Measurements from ENCODE around the gene AQP2.

AQP2 gene

GRCh38 chr12:49967777-49968250 lies 17.3 kb downstream of the AQP2 start:
- H3K4me3 ChIP-seq (ENCODE audit: low read depth, low read length), result peak overlapping the region; percentile 18

- H3K4me3 ChIP-seq (ENCODE audit: low read depth, low read length), result no peak overlapping the region
Observed at GRCh38 chr12:49968471-49968870, 17.9 kb downstream of the AQP2 start.

- no peak overlapping the region for H3K4me3 ChIP-seq (ENCODE audit: low read depth, low read length)
Observed at GRCh38 chr12:49969027-49969426, 18.5 kb downstream of the AQP2 start.

- no peak overlapping the region for H3K4me3 ChIP-seq (ENCODE audit: low read depth, low read length)
Observed at GRCh38 chr12:49969651-49970429, 19.3 kb downstream of the AQP2 start.

GRCh38 chr12:49970658-49971057 lies 20.1 kb downstream of the AQP2 start:
- H3K4me3 ChIP-seq (ENCODE audit: low read depth, low read length), result no peak overlapping the region

GRCh38 chr12:49971141-49971540 lies 20.6 kb downstream of the AQP2 start:
- no peak overlapping the region for H3K4me3 ChIP-seq (ENCODE audit: low read depth, low read length)

GRCh38 chr12:49972129-49972528 lies 21.6 kb downstream of the AQP2 start:
- H3K4me3 ChIP-seq (ENCODE audit: low read depth, low read length), result no peak overlapping the region

GRCh38 chr12:49972641-49973360 lies 22.3 kb downstream of the AQP2 start, which contains the start of gene AQP6:
Gene AQP6, plus strand, starts transcription at chr12:49972947. Its CDS starts 227 bp downstream, at chr12:49973174.
- no peak within 1 kb of the TSS for H3K4me3 ChIP-seq (ENCODE audit: low read depth, low read length)

GRCh38 chr12:49973361-49973830 lies 22.9 kb downstream of the AQP2 start:
- H3K4me3 ChIP-seq (ENCODE audit: low read depth, low read length), result no peak overlapping the region

GRCh38 chr12:49974231-49974675 lies 23.7 kb downstream of the AQP2 start:
- H3K4me3 ChIP-seq (ENCODE audit: low read depth, low read length), result no peak overlapping the region

- no peak overlapping the region for H3K4me3 ChIP-seq (ENCODE audit: low read depth, low read length)
Observed at GRCh38 chr12:49974677-49975317, 24.3 kb downstream of the AQP2 start.

- no peak overlapping the region for H3K4me3 ChIP-seq (ENCODE audit: low read depth, low read length)
Observed at GRCh38 chr12:49975318-49975761, 24.8 kb downstream of the AQP2 start.

- no peak overlapping the region for H3K4me3 ChIP-seq (ENCODE audit: low read depth, low read length)
Observed at GRCh38 chr12:49976557-49976956, 26.0 kb downstream of the AQP2 start.

GRCh38 chr12:49978125-49978524 lies 27.6 kb downstream of the AQP2 start:
- no peak overlapping the region for H3K4me3 ChIP-seq (ENCODE audit: low read depth, low read length)

GRCh38 chr12:49979016-49979586 lies 28.6 kb downstream of the AQP2 start:
- no peak overlapping the region for H3K4me3 ChIP-seq (ENCODE audit: low read depth, low read length)

GRCh38 chr12:49979791-49980190 lies 29.3 kb downstream of the AQP2 start:
- H3K4me3 ChIP-seq (ENCODE audit: low read depth, low read length), result no peak overlapping the region

- no peak overlapping the region for H3K4me3 ChIP-seq (ENCODE audit: low read depth, low read length)
Observed at GRCh38 chr12:49980501-49981349, 30.2 kb downstream of the AQP2 start.

- no peak overlapping the region for H3K4me3 ChIP-seq (ENCODE audit: low read depth, low read length)
Observed at GRCh38 chr12:49982246-49983087, 31.9 kb downstream of the AQP2 start.

GRCh38 chr12:49983892-49984291 lies 33.4 kb downstream of the AQP2 start:
- H3K4me3 ChIP-seq (ENCODE audit: low read depth, low read length), result no peak overlapping the region

All from iPS-11a (cell line).